ENCODE measurements around the gene ATG16L1. TPM values are rescaled to one million over a fixed set of nuclear protein-coding genes. Genes with fewer than 3 reads are reported as not detected.

ATG16L1 gene
- total and polyA plus RNA-seq, 2 experiments from 2014 or later: 15.3 to 37.9 TPM

GRCh38 chr2:233338046-233338445 lies 86.6 kb downstream of the ATG16L1 start:
- DNase-seq (ENCODE audit: low spot score) (no peak), ATAC-seq (peak; percentile 50)
- peaks cover 2% of the 10 kb centered on the region; the same call in 1 of the 2 replicates for H3K9me2 ChIP-seq (ENCODE audit: insufficient read depth)
- no peak overlapping the region for H3K4me3 ChIP-seq
- H3K4me2 ChIP-seq: no peak overlapping the region
- H3K27me3 ChIP-seq (ENCODE audit: insufficient read depth): no peaks in the 10 kb centered on the region
- no peaks in the 10 kb centered on the region for H3K4me1 ChIP-seq (ENCODE audit: insufficient read depth)
- no peak for TF ChIP-seq EZH2phosphoT487 (IDR thresholded peaks at IDR 0.05; ENCODE audit: unreplicated experiment)
- no peak for TF ChIP-seq EZH2 (IDR thresholded peaks at IDR 0.05; ENCODE audit: low read depth, unreplicated experiment)
- TF ChIP-seq CTCF (conservative IDR thresholded peaks at IDR 0.05; ENCODE audit: low read depth in 2 of 2): no peak
- no peak for TF ChIP-seq CREB1 (CRISPR knock-in tag; IDR thresholded peaks at IDR 0.05; ENCODE audit: low read depth)
- no peak for TF ChIP-seq JUNB (IDR thresholded peaks at IDR 0.05; ENCODE audit: unreplicated experiment)
- no peak for TF ChIP-seq ZNF331 (CRISPR knock-in tag; IDR thresholded peaks at IDR 0.05; ENCODE audit: low read depth)
- TF ChIP-seq NANOG (IDR thresholded peaks at IDR 0.05; ENCODE audit: borderline replicate concordance): no peak
- no peak for TF ChIP-seq REST (IDR thresholded peaks at IDR 0.05; ENCODE audit: unreplicated experiment)
- no peak overlapping the region for H3K27ac ChIP-seq (ENCODE audit: low read depth)
- H3K27me3 Mint-ChIP-seq (ENCODE audit: insufficient read depth, low read depth, poor library complexity): peaks cover 6% of the 10 kb centered on the region
- H3K79me2 ChIP-seq (replicated peaks; ENCODE audit: insufficient read depth): no peaks in the 10 kb centered on the region
- H3K27ac Mint-ChIP-seq: no peak overlapping the region
- H3K4me1 Mint-ChIP-seq: peaks cover 3% of the 10 kb centered on the region; the same call in 2 of the 3 replicates
- H3K36me3 Mint-ChIP-seq (ENCODE audit: low read depth): no peaks in the 10 kb centered on the region
- no peaks in the 10 kb centered on the region for H3K36me3 ChIP-seq (ENCODE audit: insufficient read depth)
- H2AFZ ChIP-seq: no peak overlapping the region
- H3F3A ChIP-seq (replicated peaks; ENCODE audit: low read depth): no peaks in the 10 kb centered on the region
- H3K9me3 Mint-ChIP-seq: no peaks in the 10 kb centered on the region; the same call in 2 of the 3 replicates
- no peak overlapping the region for H3K4me3 Mint-ChIP-seq
- H4K20me1 ChIP-seq (replicated peaks; ENCODE audit: insufficient read depth): no peaks in the 10 kb centered on the region

GRCh38 chr2:233338812-233339368 lies 87.4 kb downstream of the ATG16L1 start:
- DNase-seq (ENCODE audit: low spot score): no peak
- H3K9me3 Mint-ChIP-seq: no peaks in the 10 kb centered on the region; the same call in 2 of the 3 replicates
- TF ChIP-seq ETS1 (IDR thresholded peaks at IDR 0.05) (no peak), EZH2 (IDR thresholded peaks at IDR 0.05; ENCODE audit: low read depth, unreplicated experiment) (no peak)

More at GRCh38 chr2:233338812-233339368, 87.4 kb downstream of the ATG16L1 start:
- Histone ChIP-seq H3K4me3 (no peak overlapping the region), H3K4me2 (no peak overlapping the region), H3F3A (replicated peaks; ENCODE audit: low read depth) (no peaks in the 10 kb centered on the region), H3K4me1 (ENCODE audit: insufficient read depth) (no peaks in the 10 kb centered on the region), H3K27me3 (ENCODE audit: insufficient read depth) (no peaks in the 10 kb centered on the region), H3K79me2 (replicated peaks; ENCODE audit: insufficient read depth) (no peaks in the 10 kb centered on the region), H3K9me2 (ENCODE audit: insufficient read depth) (peaks cover 2% of the 10 kb centered on the region; the same call in 1 of the 2 replicates), H3K27ac (ENCODE audit: low read depth) (no peak overlapping the region), H3K36me3 (ENCODE audit: insufficient read depth) (no peaks in the 10 kb centered on the region), H2AFZ (no peak overlapping the region), H4K20me1 (replicated peaks; ENCODE audit: insufficient read depth) (no peaks in the 10 kb centered on the region)
- H3K27ac Mint-ChIP-seq: no peak overlapping the region
- peaks cover 6% of the 10 kb centered on the region for H3K27me3 Mint-ChIP-seq (ENCODE audit: insufficient read depth, low read depth, poor library complexity)
- H3K4me1 Mint-ChIP-seq: peaks cover 3% of the 10 kb centered on the region; the same call in 2 of the 3 replicates
- H3K36me3 Mint-ChIP-seq (ENCODE audit: low read depth): no peaks in the 10 kb centered on the region
- ATAC-seq: no peak
- no peak overlapping the region for H3K4me3 Mint-ChIP-seq
